Neural cell (in vitro differentiated cells): ENCODE measurements around the gene SH3TC2. TPM values are rescaled to one million over a fixed set of nuclear protein-coding genes. Genes with fewer than 3 reads are reported as not detected.

Experiments
- H2AFZ ChIP-seq: fragments of 200-600, 300-800 bp; sonication (generic), shearing (Covaris generic); 2 replicates; pipeline ENCODE4 v1.6.0; 2014; ENCODE audit warnings: low read depth, mild to moderate bottlenecking, antibody characterized with exemption, low read length, moderate library complexity
- H3F3A ChIP-seq: fragments of 200-600 bp; shearing (Covaris generic); 2 replicates; pipeline ENCODE4 v1.6.1; 2016; ENCODE audit warnings: mild to moderate bottlenecking, moderate library complexity, mixed read lengths, antibody characterized with exemption, low read length; ENCODE audit not compliant: insufficient read depth, poor library complexity, severe bottlenecking
- H3K27ac ChIP-seq: fragments of 200-600, 300-800 bp; sonication (generic), shearing (Covaris generic); 2 replicates; pipeline ENCODE4 v1.5.1; 2014; ENCODE audit warnings: mild to moderate bottlenecking, low read length, moderate library complexity
- H3K27me3 ChIP-seq: fragments of 300-800, 200-600 bp; sonication (generic), shearing (Covaris generic); 2 replicates; pipeline ENCODE4 v1.6.0; 2014; ENCODE audit warnings: mild to moderate bottlenecking, low read depth, low read length, moderate library complexity; ENCODE audit not compliant: insufficient read depth
- H3K36me3 ChIP-seq: fragments of 300-800, 200-600 bp; sonication (generic), shearing (Covaris generic); 2 replicates; pipeline ENCODE4 v1.5.1; 2014; ENCODE audit warnings: mild to moderate bottlenecking, antibody characterized with exemption, low read length, moderate library complexity; ENCODE audit not compliant: insufficient read depth
- H3K4me2 ChIP-seq: fragments of 300-800, 200-600 bp; sonication (generic), shearing (Covaris generic); 2 replicates; pipeline ENCODE4 v1.6.0; 2014; ENCODE audit warnings: mild to moderate bottlenecking, low read length
- H3K4me3 ChIP-seq: fragments of 300-800, 200-600 bp; sonication (generic), shearing (Covaris generic); 2 replicates; pipeline ENCODE4 v1.5.1; 2014; ENCODE audit warnings: mild to moderate bottlenecking, low read length, moderate library complexity
- H3K79me2 ChIP-seq: fragments of 200-600 bp; shearing (Covaris generic); replicated peaks from 2 replicates; pipeline ENCODE4 v1.6.0; 2014; ENCODE audit warnings: mild to moderate bottlenecking, low read length, moderate library complexity; ENCODE audit not compliant: insufficient read depth
- H3K9ac ChIP-seq: fragments of 300-800, 200-600 bp; sonication (generic), shearing (Covaris generic); 2 replicates; pipeline ENCODE4 v1.6.1; 2016; ENCODE audit warnings: mild to moderate bottlenecking, low read length, mixed read lengths
- H3K9me2 ChIP-seq: fragments of 200-600 bp; shearing (Covaris generic); 2 replicates; pipeline ENCODE4 v1.6.1; 2016; ENCODE audit warnings: mild to moderate bottlenecking, low read length, mixed read lengths; ENCODE audit not compliant: insufficient read depth
- H3K9me3 ChIP-seq: fragments of 200-600, 300-800 bp; sonication (generic), shearing (Covaris generic); 2 replicates; pipeline ENCODE4 v1.6.1; 2016; ENCODE audit warnings: mild to moderate bottlenecking, mixed run types, low read length, moderate library complexity, mixed read lengths
- H4K20me1 ChIP-seq: fragments of 200-600 bp; shearing (Covaris generic); 2 replicates; pipeline ENCODE4 v1.6.1; 2016; ENCODE audit warnings: mild to moderate bottlenecking, mixed run types; ENCODE audit not compliant: insufficient read depth
- CTCF ChIP-seq: fragments of 450-650 bp; IDR thresholded peaks from 2 replicates; pipeline ENCODE4 v1.5.1; 2014; ENCODE audit warnings: antibody characterized with exemption, mild to moderate bottlenecking, moderate library complexity; ENCODE audit not compliant: poor library complexity, severe bottlenecking
- EP300 ChIP-seq: fragments of 450-650 bp; conservative IDR thresholded peaks from 2 replicates; pipeline ENCODE4 v1.6.1; 2014; ENCODE audit warnings: antibody characterized with exemption, mild to moderate bottlenecking, moderate library complexity; ENCODE audit not compliant: poor library complexity, severe bottlenecking
- EZH2 ChIP-seq: fragments of 200-600, 300-800 bp; shearing (Covaris generic), sonication (generic); IDR thresholded peaks from 2 replicates; pipeline ENCODE4 v1.6.1; 2014; ENCODE audit warnings: antibody characterized with exemption, low read length, borderline replicate concordance, mild to moderate bottlenecking; ENCODE audit not compliant: insufficient read depth, poor library complexity, severe bottlenecking
- MXI1 ChIP-seq: fragments of 450-650 bp; conservative IDR thresholded peaks from 2 replicates; pipeline ENCODE4 v1.6.1; 2014; ENCODE audit warnings: antibody characterized with exemption, mild to moderate bottlenecking; ENCODE audit not compliant: poor library complexity, severe bottlenecking
- POLR2AphosphoS5 ChIP-seq: IDR thresholded peaks from 2 replicates; pipeline ENCODE4 v1.6.1; 2012
- REST ChIP-seq: IDR thresholded peaks from 2 replicates; pipeline ENCODE4 v1.6.1; 2012; ENCODE audit warnings: borderline replicate concordance
- SMC3 ChIP-seq: fragments of 450-650 bp; conservative IDR thresholded peaks from 2 replicates; pipeline ENCODE4 v1.6.1; 2014; ENCODE audit warnings: antibody characterized with exemption, mild to moderate bottlenecking, moderate library complexity; ENCODE audit not compliant: poor library complexity
- TAF1 ChIP-seq: IDR thresholded peaks from 2 replicates; pipeline ENCODE4 v1.6.1; 2012; ENCODE audit warnings: low read depth
- polyA plus RNA-seq: library from polyadenylated mRNA; depleted of rRNA; stranded (reverse); fragments of >200 nt; gene quantifications from 2 replicates; pipeline ENCODE4 v1.2.3, GENCODE V29; 2014

Gene SH3TC2
- polyA plus RNA-seq, 1 donor from 2014 or later = not detected

- no peak for TF ChIP-seq TAF1
- no peak for TF ChIP-seq MXI1
- no peak for TF ChIP-seq EP300
- TF ChIP-seq REST = no peak
- TF ChIP-seq POLR2AphosphoS5 = no peak
- no peak for TF ChIP-seq SMC3
- H4K20me1 ChIP-seq = no peaks in the 10 kb centered on the region
- no peak overlapping the region for H3K27ac ChIP-seq
- H3K4me2 ChIP-seq = no peak overlapping the region
- H3K36me3 ChIP-seq = no peaks in the 10 kb centered on the region
- H3K27me3 ChIP-seq = no peaks in the 10 kb centered on the region
- no peak overlapping the region for H3K4me3 ChIP-seq
- no peaks in the 10 kb centered on the region for H3F3A ChIP-seq
- H3K9me2 ChIP-seq = no peaks in the 10 kb centered on the region
- H3K79me2 ChIP-seq = no peaks in the 10 kb centered on the region
- no peaks in the 10 kb centered on the region for H3K9me3 ChIP-seq
- no peak overlapping the region for H3K9ac ChIP-seq
- H2AFZ ChIP-seq = no peak overlapping the region
Measured at GRCh38 chr5:148993283-148993936, 69.5 kb downstream of the SH3TC2 start.

GRCh38 chr5:148992265-148992664 is 70.6 kb downstream of the SH3TC2 start:
- no peak overlapping the region for H3K27ac ChIP-seq

DNA sequence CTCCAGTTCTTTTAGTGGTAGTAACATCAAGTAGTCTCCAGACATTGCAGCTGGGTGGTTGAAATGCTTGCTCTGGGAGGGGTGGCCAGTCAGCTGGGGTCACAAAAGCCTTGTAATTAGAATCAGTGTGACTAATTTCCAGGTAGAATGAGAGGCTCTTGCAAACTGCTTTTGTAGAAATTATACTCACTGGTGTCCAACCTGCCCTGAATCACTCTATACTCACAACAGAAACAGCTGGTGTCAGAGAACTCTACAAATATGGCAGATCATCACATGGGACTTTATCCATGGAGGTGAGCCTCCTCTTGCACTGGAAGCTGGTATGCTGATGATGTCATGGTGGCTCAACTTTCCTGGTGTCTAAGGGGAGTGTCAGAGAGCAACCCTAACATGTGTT is 71.3 kb downstream of the SH3TC2 start:
- H3K36me3 ChIP-seq = no peaks in the 10 kb centered on the region

More at GRCh38 chr5:148992265-148992664, 70.6 kb downstream of the SH3TC2 start:
- TF ChIP-seq MXI1 (no peak), SMC3 (no peak)
- Histone ChIP-seq H3K4me3 (no peak overlapping the region), H3K36me3 (no peaks in the 10 kb centered on the region), H3K9me2 (no peaks in the 10 kb centered on the region), H3K27me3 (no peaks in the 10 kb centered on the region), H2AFZ (no peak overlapping the region), H3F3A (no peaks in the 10 kb centered on the region), H3K79me2 (no peaks in the 10 kb centered on the region), H3K9me3 (no peaks in the 10 kb centered on the region), H3K4me2 (no peak overlapping the region), H3K9ac (no peak overlapping the region), H4K20me1 (no peaks in the 10 kb centered on the region)

More for the DNA sequence above, 71.3 kb downstream of the SH3TC2 start:
- Histone ChIP-seq H3F3A (no peaks in the 10 kb centered on the region), H3K9me2 (no peaks in the 10 kb centered on the region), H3K4me3 (no peak overlapping the region), H3K9ac (no peak overlapping the region), H3K79me2 (no peaks in the 10 kb centered on the region), H2AFZ (no peak overlapping the region), H4K20me1 (no peaks in the 10 kb centered on the region), H3K27ac (no peak overlapping the region), H3K4me2 (no peak overlapping the region), H3K27me3 (no peaks in the 10 kb centered on the region), H3K9me3 (no peaks in the 10 kb centered on the region)
- no peak for TF ChIP-seq POLR2AphosphoS5
- no peak for TF ChIP-seq CTCF
- TF ChIP-seq SMC3 = no peak
- no peak for TF ChIP-seq REST
- no peak for TF ChIP-seq EZH2
